ENCODE results near the gene VAT1L.

- TF ChIP-seq CTCF (IDR thresholded peaks at IDR 0.05): no peak
- TF ChIP-seq POLR2A (IDR thresholded peaks at IDR 0.05; ENCODE audit: low read depth): no peak
Observed at GRCh38 chr16:77920984-77921383, 132.6 kb downstream of the VAT1L start.
